NCI-H128 (cell line): ENCODE measurements around the gene GRM3.

Experiments
- DNase-seq: peaks from one replicate; lab custom pipeline; 2025; ENCODE audit not compliant: unreplicated experiment; lab: John Stamatoyannopoulos, UW

The GRM3 gene

DNA sequence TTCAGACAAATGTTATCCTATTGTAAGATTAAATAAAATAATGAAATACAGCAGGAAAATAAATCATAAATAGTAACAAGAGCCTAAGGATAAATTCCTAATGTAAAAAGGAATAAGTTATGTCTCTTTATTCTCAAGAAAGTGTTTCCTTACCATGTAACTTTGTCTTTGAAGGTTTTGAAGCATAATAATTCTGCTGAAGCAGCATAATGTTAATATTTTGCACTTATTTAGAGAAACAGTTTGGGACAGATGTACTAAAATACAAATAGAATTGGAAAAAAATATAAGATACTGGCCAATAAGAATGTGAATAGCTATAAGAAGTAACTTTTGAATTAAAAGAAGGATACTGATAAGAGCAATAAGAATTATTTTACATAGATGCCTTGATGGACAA, 45.7 kb downstream of the GRM3 start:
- no peak for DNase-seq

DNA sequence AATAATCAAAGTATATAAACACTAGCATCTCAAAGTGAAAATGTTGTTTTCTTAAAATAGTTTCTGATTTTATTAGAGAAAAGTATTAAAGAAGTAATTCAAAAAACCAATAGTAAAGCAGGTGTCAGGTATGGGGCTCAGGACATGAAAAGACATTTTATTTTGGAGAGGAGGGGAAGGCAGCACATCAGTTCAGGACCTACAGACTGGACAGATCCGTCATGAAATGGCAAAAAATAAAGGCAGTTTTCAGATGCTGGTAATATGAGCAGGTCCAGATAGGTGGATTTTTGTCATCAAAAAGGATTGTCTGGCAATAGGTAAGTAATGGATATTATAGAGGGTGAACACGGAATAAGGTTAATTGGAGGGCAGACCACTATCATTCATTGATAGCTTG, 49.0 kb downstream of the GRM3 start:
- no peak for DNase-seq

DNA sequence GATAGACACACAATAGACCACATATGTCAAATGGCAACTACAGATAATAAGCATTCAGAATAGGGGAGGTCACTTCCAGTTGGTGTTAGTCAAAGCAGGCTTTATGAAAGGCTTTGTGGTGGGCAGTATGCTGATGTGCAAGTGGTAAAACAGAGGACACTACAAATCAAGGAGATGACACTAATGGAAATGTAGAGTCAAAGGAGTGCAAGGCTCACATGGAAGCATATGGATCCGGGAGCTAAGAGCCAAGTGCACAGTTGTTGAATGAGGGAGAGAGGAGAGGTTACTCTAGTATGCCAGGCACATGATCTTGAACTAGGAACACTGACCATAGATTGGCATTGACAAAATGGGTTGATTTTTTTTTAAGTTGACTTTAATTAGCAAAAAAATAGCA, 62.7 kb downstream of the GRM3 start:
- no peak for DNase-seq

DNA sequence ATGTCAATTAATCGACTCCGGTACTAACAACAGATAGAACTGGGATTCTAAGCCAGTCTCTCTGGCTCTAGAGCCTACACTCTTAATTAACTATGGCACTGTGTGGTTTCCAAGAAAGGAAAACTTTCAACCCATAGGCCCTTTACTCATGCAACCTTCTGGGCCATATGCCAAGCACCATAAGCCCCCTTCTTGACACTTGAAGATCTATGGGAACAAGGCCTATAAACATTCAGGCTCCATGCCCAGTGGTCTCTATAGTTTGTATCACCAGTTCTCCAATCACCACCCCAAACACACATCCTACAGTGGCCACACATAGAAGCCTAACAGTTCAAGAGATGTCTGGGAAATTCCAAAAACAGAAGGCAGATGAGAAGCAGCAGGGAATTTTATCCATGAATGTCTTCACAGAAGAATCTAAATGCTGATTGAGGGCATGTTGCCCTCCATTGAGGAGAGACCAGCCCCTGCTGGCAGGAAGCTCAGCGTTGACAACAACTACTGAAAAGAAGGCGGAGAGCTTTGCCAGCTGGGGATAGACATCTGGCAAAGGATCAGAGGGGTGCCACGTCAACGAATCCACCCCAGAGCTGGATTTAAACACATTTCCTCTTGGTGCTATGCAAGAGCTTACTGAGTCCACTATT, 64.4 kb downstream of the GRM3 start:
- DNase-seq = no peak

DNA sequence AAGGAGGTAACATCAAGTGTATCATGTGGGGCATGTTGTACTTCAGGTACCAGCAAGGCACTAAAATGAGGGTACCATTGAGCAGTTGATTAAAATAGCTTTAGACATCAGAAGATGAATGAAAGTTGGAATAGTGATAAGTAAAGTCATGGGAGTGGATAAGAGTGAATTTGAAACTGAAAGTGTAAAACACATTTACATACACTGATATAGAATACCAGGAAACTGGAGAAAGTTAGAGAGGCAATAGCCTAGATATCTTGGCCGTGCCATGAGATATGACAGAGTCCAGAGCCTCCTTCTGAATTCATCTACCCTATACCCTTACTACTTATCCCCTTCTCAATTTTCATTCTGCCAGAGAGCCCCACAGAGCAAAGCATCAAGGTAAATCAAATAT, 76.6 kb downstream of the GRM3 start:
- no peak for DNase-seq

DNA sequence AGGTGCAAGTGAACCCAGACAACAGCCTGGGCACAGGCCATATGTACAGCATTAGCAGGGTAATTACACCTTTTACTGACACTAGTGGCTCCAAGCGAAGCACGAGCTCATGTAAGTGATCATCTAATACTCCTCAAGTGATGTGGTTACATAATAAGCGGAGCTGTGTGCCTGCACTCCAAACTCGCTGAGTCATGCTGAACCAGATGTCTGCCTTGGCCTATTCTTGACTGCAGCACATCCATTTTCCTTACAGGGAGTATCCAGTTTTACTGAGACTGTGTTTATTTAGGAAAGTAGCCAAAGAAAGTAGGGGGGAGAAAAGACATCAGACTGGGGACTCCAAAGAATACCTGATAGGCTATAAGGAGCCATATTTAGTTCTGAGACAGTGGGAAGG, 90.1 kb downstream of the GRM3 start:
- no peak for DNase-seq

DNA sequence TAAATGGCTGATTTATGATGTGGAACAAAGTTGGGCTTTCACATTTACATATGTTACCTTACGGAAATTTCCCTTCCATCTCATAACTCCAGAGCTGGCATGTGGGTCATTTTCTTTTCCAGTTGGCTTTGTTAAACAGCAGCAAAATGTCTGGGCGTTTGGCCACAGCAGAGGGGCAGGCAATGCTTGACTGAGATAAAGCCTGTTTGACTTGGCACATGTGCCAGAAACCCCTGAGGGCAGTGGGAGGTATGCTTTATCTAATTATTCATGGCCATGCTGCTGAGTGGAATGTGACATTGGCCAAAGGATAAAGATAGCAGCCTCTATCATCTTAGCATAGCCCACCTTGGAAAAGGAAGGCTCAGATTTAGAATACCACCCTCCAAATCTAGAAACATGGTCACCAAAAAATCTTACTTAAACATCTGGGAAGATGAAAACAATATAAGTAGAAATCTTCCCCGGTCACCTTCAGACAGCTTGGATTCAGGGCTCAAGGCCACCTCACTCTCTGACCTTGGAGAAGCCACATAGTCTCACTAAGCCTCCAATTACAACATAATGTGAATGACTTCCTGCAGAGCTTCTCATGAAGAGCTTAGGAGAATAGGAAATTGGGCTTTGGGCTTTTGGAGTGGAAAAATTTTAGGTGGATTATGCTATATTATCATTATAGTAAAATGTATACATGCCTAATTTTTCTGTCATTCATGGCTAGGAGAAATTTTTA, 101.5 kb downstream of the GRM3 start:
- no peak for DNase-seq

DNA sequence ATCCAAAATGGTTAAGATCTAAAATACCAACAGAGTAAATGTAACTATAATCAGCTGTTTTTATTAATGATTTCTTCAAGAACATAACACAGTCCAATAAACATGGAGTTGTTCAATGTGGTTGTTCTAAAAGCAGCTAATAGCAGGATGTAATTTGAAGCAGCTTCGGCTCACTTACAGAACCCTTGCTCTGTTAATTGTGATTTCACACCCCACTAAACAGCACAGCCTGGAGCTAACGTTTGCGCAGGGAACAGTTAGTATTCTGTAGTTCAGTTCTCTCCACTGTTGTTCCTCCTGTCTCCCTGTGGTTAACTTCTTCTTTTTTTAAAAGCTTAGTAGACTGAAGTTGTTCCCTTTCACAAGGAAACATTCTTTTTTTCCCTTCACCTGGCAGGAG, 104.0 kb downstream of the GRM3 start:
- no peak for DNase-seq

DNA sequence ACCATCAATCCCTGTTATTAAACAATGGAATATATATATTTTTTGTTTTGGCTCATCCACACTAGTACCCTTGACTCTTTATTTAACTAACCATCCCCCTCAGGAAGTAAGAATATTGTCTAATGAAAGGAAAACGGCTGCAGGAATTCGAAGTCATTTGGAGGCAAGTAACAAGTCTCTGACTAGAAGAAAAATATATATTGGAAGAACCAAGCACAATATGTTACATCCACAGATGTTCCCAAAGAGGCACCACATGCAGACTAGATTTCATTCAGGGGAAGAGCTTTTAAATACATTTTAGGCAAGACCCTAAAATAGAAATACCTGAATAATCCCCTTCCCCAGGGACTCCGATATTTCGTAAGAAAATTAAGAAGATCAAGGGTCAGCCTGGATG, 104.5 kb downstream of the GRM3 start:
- DNase-seq = no peak

DNA sequence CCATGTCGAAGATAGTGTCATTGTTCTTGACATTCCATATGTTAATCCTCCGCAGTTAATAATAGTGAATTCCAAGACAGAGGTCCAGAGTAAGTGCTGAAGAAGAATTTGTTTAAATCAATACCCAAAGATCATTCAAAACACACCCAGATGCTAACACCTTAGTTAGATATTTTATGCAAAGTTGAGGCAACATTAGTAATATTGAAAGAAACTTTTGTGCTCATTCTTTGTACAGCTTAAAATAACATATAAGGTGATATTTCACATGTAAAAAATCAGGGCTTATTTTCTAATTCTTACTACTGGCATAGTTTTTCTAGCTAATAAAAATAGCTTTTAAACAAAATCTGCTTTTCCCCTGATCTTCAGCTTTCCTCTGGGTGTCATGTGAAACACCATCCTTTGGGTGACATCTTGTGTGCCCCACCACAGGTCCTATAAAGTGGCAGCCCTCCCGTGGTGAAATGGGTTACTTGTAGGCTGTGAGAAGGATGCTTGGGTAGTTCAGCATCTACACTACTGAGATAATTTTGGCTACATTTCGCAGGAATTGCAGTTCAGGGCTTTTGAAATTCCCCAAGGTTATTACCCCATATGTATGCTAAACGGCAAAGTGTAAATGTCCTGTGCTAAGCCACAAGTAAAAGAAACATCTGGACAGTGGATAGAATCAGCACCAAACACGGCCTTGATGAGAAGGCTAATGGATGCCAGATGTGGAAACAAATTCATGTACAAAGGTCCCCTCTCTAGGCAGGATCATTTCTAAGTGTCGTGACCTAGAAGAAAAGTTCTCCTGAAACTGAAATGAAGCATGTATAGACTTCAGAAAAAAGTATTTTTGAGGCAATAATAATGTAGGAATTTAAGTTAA, 105.4 kb downstream of the GRM3 start:
- no peak for DNase-seq

DNA sequence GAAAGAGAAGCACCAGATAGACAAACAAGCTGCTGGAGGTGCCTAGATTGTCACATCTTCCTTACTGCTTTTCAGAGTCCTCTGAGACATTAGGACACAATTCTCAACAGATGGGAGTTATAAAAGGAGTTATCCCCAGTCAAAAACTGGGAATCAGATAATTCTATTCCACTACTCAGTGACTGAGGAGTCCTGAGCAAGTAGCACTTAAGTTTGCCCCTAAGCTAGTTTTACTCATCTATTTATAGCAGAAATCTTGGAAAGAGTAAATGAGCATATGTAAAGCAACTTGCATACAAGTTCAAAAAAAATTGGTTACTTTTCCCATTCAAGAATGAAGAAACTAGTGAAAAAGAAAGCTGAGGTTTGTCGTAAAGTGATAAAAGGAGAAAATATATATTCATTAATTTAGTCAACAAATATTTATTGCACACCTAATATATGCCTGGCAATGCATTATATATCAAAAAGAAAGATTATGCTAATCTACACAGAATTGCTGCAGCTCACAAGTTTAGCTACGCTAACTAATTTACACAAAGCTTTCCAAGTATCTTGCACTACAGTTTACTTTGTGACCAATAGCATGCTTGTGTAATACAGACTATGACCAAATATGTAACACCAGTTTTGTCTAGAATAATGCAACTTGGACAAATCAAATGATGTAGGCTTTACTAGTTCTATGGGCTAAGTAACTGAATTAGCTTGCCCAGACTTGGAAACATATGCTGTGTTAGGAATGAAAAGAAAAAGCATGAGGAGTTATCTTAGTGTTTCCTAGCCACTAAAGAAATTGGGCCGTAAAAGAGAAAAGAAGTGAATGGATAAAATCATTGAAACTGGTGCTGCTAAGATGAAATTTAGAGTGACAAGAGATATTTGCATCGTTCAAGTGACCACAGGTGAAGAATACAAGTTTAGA, 106.3 kb downstream of the GRM3 start:
- no peak for DNase-seq

DNA sequence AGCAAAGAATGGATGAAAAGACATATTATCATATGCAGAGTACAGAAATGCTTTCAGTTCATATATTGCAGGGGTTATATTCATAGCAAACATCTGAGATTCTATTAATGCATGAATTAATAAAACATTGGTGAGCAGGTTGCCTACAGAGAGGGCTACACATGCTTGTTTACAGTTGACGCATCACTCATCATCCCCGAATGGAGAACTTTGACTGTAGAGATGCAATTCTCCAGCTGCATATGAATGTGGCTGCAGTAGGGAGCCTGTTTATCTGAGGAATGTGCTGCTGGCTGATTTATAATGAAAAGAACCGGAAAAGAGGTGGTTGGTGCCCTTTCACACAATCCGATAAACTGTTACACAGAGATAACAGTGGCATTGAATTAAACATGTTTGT, 116.5 kb downstream of the GRM3 start:
- no peak for DNase-seq

DNA sequence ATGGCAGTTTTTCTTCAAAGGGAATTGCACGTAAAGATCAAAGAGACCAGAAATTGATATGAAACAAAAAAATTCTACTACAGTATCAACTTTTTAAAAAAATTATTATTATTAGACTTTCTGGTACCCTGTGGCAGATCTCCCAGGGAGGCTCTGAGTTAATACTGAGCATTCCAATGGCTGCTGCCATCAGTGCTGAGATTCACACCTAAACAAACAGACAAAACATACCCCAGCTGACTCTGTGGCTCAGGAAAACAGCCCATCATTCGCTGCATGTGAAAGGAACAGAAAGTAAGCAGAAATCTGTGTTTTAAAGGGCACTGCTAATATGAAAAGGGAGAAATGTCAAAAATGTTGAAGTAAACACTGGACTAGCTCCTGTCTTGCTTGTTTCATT, 118.4 kb downstream of the GRM3 start:
- DNase-seq = no peak

DNA sequence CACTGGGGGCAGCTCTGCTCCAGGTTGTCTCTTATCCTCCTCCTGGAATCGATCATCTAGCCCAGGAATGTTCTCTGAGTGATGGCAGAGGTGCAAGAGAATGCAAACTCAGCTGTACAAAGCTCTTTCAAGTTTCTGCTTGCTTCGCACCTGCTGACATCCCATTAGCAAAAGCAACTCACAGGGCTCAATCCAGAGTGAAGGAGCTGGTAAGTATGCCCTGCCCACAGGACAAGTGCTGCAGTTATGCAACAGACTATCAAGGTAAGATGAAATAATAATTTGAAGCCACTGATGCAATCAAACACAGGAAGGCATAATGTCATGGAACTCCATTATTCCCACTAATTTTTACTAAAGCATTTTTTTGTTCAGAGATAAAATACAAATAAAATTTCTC, 122.2 kb downstream of the GRM3 start:
- no peak for DNase-seq

DNA sequence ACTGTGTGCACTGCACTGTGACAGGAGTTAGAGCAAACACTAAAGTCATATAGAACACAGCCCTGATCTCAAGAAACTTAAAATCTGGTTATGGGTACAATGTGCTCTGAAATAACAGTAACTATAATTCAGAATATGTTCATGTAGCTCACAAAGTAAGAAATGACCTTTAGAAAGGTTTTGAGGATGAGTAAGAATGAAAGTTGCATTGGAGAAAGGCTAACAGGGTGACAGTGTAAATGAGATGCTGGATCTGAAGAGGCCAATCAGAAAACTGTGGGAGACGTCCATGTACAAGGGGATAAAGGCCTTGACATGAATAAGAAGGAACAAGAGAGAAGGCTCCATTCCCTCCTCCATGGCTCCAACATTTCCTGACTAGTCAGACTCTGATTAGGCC, 124.7 kb downstream of the GRM3 start:
- no peak for DNase-seq

DNA sequence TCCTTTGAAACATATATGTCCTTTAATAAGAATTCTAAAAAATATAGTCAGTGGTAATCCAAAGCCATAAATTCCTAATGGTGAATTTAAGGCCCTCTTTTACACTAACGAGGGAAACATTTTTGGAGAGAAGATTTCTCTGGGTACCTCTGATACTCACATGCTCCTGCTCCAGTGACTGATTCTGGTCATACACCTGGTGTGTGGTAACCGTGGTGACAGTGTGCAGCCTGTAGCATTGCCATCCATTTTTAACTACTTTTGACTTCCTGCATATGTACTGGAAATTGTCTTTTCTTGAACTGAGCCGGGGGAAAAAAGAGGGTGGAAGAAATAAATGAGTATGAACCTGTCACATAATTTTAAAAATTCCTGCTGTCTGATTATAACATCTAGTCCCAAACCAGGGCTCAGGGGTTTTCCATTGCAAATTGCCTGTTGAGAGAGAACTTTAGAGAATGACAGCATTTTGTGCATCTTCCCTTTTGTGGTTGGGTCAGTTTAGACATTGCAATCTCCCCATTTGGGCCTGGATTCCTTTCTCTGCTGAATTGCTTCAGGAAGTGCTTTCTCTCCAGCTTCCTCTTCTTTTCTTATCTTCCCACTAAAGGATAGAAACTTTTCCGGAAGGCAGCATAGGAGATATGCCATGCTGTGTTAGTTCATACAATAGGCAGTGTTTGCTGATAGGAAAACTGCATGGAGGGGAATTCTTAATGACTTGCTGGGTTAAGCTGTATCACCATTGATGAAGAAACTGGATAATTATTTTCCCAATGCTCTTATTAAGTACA, 125.5 kb downstream of the GRM3 start:
- DNase-seq = no peak

DNA sequence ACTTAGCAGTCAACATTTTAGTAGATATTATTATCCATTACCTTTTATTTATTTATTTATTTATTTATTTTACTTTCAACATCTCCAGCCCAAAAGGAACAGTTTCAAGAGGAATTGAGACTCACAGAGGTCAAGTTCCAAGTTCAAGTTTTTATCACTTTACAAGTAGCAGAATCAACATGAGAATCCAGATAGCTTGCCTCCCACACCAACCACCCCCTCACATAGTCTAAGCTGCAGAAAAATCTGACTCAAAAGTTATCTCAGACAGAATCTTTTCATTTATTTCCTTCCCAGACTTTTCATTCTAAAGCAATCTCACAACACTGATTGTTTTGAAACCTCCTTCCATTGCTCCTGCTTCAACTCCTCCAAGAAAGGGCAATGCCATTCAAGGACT, 129.6 kb downstream of the GRM3 start:
- no peak for DNase-seq

DNA sequence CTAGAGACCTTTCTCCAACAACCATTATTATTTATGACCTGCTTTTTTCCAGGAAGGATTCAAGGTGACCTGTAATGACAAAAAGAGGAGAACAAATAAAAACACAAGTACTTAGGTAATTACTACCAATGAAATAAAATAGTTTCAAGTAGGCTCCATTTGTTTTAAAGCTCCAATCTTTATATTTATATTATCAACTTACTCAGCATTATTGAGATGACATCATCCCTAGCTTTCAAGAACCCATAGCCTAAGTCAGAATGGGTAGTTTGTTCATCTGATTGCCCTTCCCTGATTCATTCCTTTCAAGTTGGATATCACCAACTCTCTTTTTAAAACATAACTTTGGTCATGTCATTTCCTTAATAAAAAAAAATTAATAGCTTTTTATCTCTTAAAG, 131.5 kb downstream of the GRM3 start:
- no peak for DNase-seq

DNA sequence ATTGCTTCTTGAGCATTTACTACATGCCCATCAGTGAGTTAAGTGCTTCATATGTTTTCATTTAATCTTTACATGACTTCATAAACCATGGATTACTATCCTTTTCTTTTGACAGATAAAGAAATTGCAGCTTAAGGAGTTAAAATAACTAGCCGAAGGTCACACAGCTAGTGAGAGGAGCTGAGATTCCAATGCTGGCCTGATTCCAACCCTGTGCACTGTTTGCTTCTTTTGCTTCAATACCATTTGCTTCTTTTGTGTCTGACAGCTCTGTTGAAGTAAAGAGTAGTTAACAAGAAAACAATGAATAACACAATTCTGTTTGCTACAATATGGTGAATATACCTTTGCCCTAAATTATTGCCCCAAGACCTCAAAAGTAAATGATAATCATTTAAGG, 132.4 kb downstream of the GRM3 start:
- DNase-seq = no peak

DNA sequence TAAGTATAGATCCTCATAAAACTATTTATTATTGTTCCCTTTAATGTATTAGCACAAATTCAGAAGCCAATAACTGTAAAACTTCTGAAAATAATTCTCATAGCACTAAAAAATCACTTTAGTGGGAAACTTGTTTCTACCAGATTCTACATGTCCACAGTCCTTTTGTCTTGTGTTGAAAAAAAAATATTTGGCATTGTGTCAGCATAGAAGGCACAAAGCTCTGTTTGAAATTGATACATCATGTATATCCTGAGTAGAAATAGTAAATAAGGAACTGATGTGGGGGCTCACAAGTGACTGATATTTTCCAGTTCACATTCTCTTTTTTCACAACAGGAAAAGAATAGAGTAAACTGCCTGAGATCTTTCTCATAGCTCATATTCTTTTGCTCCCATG, 134.6 kb downstream of the GRM3 start:
- DNase-seq = no peak
